Transverse colon (tissue), 4 donors: ENCODE data around the gene HRK. TPM values are rescaled to one million over a fixed set of nuclear protein-coding genes. Genes with fewer than 3 reads are reported as not detected.
A peak's percentile ranks its signal among the peaks of the same experiment; 100 is the strongest.

Experiments used
- DNase-seq: peaks from one replicate; pipeline ENCODE4 v3.0.0-alpha.2; 2019
- H3K27ac ChIP-seq, 4 donors: fragments of 200-600 bp; sonication (generic); 2 replicates each; pipeline ENCODE4 v1.5.1; 2016 to 2018; ENCODE audit warnings: inconsistent platforms in 4 of 4
- H3K27me3 ChIP-seq: fragments of 200-600 bp; sonication (generic); 2 replicates; pipeline ENCODE4 v1.5.1; 2017; ENCODE audit warnings: inconsistent platforms
- H3K36me3 ChIP-seq, 4 donors: fragments of 200-600 bp; sonication (generic); 2 replicates each; pipeline ENCODE4 v1.5.1; 2017 to 2019; ENCODE audit warnings: inconsistent platforms in 4 of 4
- H3K4me1 ChIP-seq, 4 donors: fragments of 200-600 bp; sonication (generic); 2 replicates each; pipeline ENCODE4 v1.5.1; 2017 to 2020; ENCODE audit warnings: inconsistent platforms in 4 of 4
- H3K4me3 ChIP-seq, 4 donors: fragments of 200-600 bp; sonication (generic); 1 replicate in 1 of 4; 2 replicates in 3 of 4; pipeline versions ENCODE4 v1.5.1 to v1.6.1; 2017 to 2019; ENCODE audit warnings: inconsistent platforms in 4 of 4
- H3K9me3 ChIP-seq, 2 donors: fragments of 200-600 bp; sonication (generic); 2 replicates each; pipeline ENCODE4 v1.5.1; 2017 to 2019; ENCODE audit warnings: inconsistent platforms in 2 of 2
- CTCF ChIP-seq, 5 experiments: fragments of 200-600 bp in 3 of 5; fragments of 450-650 bp in 2 of 5; sonication (generic) in 3 of 5; IDR thresholded peaks; 1 replicate in 2 of 5; 2 replicates in 3 of 5; pipeline ENCODE4 v1.5.1; 2016 to 2017; ENCODE audit warnings: antibody characterized with exemption in 5 of 5, inconsistent platforms in 3 of 5, mild to moderate bottlenecking in 2 of 5, moderate library complexity in 1 of 5
- EP300 ChIP-seq: sonication (generic); formaldehyde crosslinking; IDR thresholded peaks from one replicate; pipeline ENCODE4 v1.6.1; 2017; ENCODE audit warnings: antibody characterized with exemption, low read depth
- POLR2A ChIP-seq: fragments of 450-650 bp; IDR thresholded peaks from one replicate; pipeline ENCODE4 v1.6.1; 2016; ENCODE audit warnings: antibody characterized with exemption, mild to moderate bottlenecking, moderate library complexity
- POLR2AphosphoS5 ChIP-seq, 3 donors: sonication (generic); formaldehyde crosslinking; IDR thresholded peaks; one replicate each; pipeline ENCODE4 v1.6.1; 2016; ENCODE audit warnings: antibody characterized with exemption in 3 of 3
- WGBS, 2 donors: methylation state at CpG; one replicate each; pipeline ENCODE4 v1.1.5; 2018; ENCODE audit warnings: low coverage in 1 of 2; 5-methylcytosine and 5-hydroxymethylcytosine counted together
- in situ Hi-C, 4 donors: fragments of 200-750 bp; cut with MboI; loops; one replicate each; pipeline versions ENCODE4 v1.15.0 to v1.15.1; 2017; ENCODE audit warnings: low sequenced_read_pairs in 3 of 4, low pct_ligation_motif_present in 1 of 4, low pct_unique_long_range_greater_than_20kb in 1 of 4
- intact Hi-C: fragments of 100-400 bp; cut with DNase I; formaldehyde crosslinking; loops from one replicate; pipeline ENCODE4 v1.15.1; 2023; ENCODE audit warnings: low total_unique reads
- total RNA-seq, 4 donors: library from RNA; depleted of rRNA; stranded (reverse); fragments of >200 nt; gene quantifications; one replicate each; pipeline ENCODE4 v1.1.0, GENCODE V29; 2016

Gene HRK
- total RNA-seq, 4 donors from 2014 or later = 0.48 TPM; not detected in 3

- Histone ChIP-seq H3K4me3 (no peak overlapping the region), H3K9me3 (no peaks in the 10 kb centered on the region), H3K27ac (no peak overlapping the region), H3K27me3 (no peaks in the 10 kb centered on the region), H3K36me3 (no peaks in the 10 kb centered on the region), H3K4me1 (no peaks in the 10 kb centered on the region)
- WGBS, 2 donors = 90 to 96% methylated on average over 2 of the region's 2 CpGs
- in situ Hi-C loops (no loop called here), intact Hi-C loops (no loop called here)
- TF ChIP-seq EP300 = no peak
- TF ChIP-seq POLR2AphosphoS5 (IDR thresholded peaks at IDR 0.05) = no peak
- TF ChIP-seq POLR2A = no peak
- no peak for TF ChIP-seq CTCF (IDR thresholded peaks at IDR 0.05)
- DNase-seq = no peak
Observed at GRCh38 chr12:116867523-116867922, 13.7 kb downstream of the HRK start.

- Histone ChIP-seq H3K36me3 (no peaks in the 10 kb centered on the region), H3K4me3 (no peak overlapping the region), H3K4me1 (peaks cover 0 to 8% (median 0%) of the 10 kb centered on the region in 4 donors), H3K9me3 (no peaks in the 10 kb centered on the region), H3K27me3 (no peaks in the 10 kb centered on the region), H3K27ac (no peak overlapping the region)
- in situ Hi-C loops (no loop called here), intact Hi-C loops (no loop called here)
- TF ChIP-seq POLR2A (no peak), CTCF (IDR thresholded peaks at IDR 0.05) (no peak), EP300 (no peak), POLR2AphosphoS5 (IDR thresholded peaks at IDR 0.05) (no peak)
- no peak for DNase-seq
- WGBS, 2 donors = 50 to 64% methylated on average over 4 to 13 of the region's 13 CpGs
Observed at GRCh38 chr12:116864371-116865160, 16.7 kb downstream of the HRK start.

- DNase-seq = peak; percentile 49
- intact Hi-C loops = no loop called here
Observed at GRCh38 chr12:116863275-116863767, 17.9 kb downstream of the HRK start.

GRCh38 chr12:116862167-116862566, 19.1 kb downstream of the HRK start:
- TF ChIP-seq CTCF (IDR thresholded peaks at IDR 0.05) (no peak), POLR2AphosphoS5 (IDR thresholded peaks at IDR 0.05) (no peak), EP300 (no peak), POLR2A (no peak)
- 95 to 100% methylated on average over 4 of the region's 4 CpGs for WGBS, 2 donors

More at GRCh38 chr12:116863275-116863767, 17.9 kb downstream of the HRK start:
- Histone ChIP-seq H3K4me1 (peaks cover 0 to 8% (median 0%) of the 10 kb centered on the region in 4 donors), H3K27me3 (no peaks in the 10 kb centered on the region), H3K4me3 (no peak overlapping the region), H3K36me3 (no peaks in the 10 kb centered on the region), H3K27ac (no peak overlapping the region), H3K9me3 (no peaks in the 10 kb centered on the region)
- WGBS, 2 donors = 11 to 48% methylated on average over 1 to 6 of the region's 6 CpGs
- TF ChIP-seq EP300 = no peak
- TF ChIP-seq CTCF (IDR thresholded peaks at IDR 0.05) = peak; percentile 36 to 59 (median 51)
- in situ Hi-C loops = no loop called here

More at GRCh38 chr12:116862167-116862566, 19.1 kb downstream of the HRK start:
- intact Hi-C loops = no loop called here
- Histone ChIP-seq H3K27me3 (peaks cover 7% of the 10 kb centered on the region), H3K4me1 (peaks cover 0 to 12% (median 1%) of the 10 kb centered on the region in 4 donors), H3K4me3 (no peak overlapping the region), H3K9me3 (no peaks in the 10 kb centered on the region), H3K36me3 (no peaks in the 10 kb centered on the region), H3K27ac (no peak overlapping the region)
- no peak for DNase-seq
- in situ Hi-C loops = no loop called here
